ENCODE data around the gene PCMTD2.
"Not testable (repeated sequence)": the region's sequence is repeated elsewhere in the genome, so short reads cannot be mapped to it uniquely, and the experiment has no call there.

The PCMTD2 gene

DNA sequence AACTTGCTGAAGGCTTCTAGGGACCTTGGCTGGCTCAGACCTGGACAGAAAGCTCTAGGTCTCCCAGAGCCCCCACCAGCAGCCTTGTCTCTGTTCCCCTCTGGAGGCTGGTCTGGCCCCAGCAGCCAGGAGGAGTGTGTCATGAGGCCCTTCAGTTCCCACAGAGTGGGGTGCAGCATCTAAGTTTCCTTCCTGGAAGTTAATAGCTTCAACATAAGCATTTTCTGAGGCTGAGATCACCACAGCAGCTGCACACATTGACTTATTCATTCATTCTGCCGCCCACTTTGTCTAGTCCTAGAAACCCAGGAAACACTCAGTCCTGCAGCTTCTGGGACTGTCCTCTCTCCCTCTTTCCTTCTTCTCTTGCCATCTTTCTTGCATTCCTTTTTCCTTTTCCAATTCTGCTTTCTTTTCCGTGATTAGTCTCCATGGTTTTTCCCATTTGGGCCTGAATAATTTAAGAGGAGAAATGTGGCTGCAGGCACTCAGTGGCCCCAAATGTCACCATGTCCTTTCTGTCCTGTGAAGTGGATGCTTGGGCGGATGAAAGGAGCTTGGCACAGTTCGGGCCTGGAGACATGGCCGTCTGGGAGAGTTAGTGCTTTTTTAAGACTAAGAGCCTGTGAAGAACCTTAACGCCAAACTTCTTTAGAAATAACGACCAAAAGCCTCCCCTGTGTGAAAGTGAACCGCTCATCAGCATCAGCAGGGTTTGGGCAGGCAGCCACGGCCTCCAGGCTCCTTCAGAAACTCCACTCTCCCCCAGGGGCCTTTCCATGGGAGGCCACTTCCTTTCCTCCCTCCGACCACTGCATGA lies 31.0 kb upstream of the PCMTD2 start:
- no peak for DNase-seq

GRCh38 chr20:64225171-64225595 lies 30.4 kb upstream of the PCMTD2 start:
- no peak for DNase-seq

DNA sequence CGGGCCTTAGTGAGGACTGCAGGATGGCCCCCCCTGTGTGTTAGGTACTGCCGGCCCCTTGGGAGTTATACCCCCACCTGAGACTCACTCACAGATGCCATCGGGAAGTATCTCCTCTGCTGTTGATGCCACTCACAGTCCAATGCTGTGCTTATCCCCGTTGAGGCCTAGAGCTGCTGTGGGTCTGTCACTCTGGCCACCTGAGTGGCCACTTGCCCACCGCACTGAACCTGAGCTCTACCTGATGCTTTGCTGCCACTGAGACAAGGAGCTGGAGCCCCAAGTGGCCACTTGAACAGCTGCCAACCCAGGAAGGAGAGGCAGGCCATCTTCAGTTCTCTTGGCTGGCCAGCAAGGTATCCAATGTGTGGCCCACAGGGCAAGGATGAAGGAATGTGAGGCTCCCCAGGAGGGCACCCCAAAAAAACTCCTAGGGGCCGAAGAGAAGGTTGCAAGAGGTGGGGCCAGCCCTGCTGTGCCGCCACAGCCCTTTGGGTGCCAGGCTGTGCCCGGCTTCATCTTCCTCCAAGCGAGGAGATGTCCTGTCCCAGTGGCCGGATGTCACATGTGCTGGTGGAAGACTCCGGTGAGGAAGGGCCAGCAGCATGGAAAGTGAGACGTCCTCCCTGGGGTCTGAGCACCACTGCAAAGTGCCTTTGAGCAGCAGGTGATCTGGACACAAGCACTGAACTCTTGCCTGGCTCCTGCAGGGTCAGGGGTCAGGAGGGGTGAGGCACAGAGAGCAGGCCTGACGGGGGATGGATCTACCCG lies 29.5 kb upstream of the PCMTD2 start:
- DNase-seq = no peak

GRCh38 chr20:64226686-64227580 lies 28.6 kb upstream of the PCMTD2 start:
- DNase-seq = no peak

DNA sequence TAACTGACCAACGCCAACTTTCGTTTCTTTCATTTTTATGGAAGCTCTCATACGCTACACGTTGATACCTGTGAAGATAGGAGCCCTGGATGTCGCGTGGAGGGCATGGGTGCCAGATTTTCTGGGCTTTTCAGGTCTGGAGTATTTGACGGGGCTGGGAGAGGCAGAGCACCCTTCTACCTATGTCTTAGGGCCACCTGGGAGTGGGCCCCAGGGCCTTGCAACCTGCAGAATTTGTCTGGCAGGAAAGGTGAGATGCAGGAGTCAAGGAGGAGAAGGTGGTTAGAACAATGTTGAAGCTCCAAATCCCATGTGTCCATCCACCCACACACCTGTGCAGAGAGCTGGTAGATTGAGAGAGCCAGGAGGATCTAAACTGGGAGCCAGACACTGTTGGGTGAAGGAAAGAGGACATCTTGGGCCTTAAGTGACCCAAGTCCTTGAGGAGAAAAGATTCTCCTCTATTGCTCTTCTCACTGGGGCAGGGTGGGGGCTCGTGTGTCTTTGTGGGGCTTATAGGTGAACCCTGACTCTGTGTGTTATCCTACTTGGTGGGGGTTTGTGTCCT lies 27.4 kb upstream of the PCMTD2 start:
- no peak for DNase-seq

DNA sequence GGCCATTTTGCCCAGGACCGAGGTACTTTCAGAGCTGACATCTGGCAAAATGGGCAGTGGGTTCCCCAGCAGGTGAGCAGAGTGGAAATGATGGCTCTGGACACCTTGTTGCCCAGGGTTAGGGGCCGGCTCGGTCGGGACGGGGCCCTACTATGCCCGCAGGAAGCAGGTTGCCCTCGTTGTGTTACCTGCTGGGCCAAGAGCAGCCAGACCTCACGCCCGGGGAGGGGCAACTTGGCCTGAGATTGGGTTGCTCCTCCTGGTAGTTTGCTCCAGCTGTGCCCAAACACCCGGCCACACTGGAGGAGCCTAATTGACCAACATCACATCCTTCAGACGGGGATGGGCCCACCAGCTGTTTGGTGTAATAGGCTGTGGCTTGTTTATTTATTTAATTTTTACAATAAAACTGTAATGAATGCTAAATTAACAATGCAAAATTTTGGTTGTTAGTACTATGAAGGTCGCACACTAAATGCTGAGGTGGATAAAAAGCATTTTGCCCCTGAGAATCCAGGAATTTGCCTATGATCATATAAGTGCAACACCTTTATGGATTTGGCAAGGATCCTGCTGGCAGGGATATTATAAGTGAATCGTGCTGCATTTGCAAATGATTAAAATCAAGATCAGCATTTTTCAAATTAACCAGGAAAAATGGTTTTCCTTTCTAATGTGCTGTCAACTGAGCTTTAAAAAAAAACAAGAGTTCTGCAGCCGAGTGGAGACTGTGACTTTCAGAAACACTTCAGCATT lies 26.6 kb upstream of the PCMTD2 start:
- DNase-seq = no peak

GRCh38 chr20:64229507-64230061 lies 26.0 kb upstream of the PCMTD2 start:
- DNase-seq = no peak

DNA sequence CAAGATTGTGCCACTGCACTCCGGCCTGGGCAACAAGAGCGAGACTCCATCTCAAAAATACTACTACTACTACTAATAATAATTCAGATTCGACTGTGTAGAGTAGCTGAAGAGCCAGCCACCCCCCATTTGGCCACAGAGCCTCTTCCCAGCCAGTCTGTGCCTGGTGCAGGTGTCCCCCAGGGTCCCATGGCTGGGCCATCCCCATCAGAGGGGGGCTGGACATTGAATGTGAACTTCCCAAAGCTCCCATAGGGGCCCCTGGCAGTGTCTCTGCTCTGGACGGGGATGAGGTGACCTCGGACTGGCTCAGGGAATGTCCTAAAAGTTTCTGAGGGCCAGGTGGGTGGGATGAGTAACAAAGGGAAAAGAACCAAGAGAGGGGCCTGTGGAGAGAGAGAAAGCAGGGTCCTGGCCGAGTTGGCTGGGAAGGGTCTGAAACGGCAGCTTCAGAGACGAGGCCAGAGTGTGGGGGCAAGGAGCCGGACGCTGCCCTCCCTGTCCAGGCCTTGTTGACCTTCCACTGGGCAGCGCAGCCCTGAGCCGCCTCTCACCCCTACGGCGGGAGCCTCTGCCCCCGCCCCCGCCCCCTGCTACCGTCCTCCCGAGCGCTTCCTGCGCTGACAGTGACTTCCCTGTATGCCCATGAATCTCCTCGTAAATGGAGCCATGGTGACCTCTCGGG lies 24.9 kb upstream of the PCMTD2 start:
- no peak for DNase-seq

- no peak for DNase-seq
Observed at GRCh38 chr20:64231621-64232550, 23.7 kb upstream of the PCMTD2 start.

- DNase-seq = peak; percentile 27
Observed at GRCh38 chr20:64232794-64233193, 22.8 kb upstream of the PCMTD2 start.

GRCh38 chr20:64233725-64234124 lies 21.8 kb upstream of the PCMTD2 start:
- DNase-seq = no peak

DNA sequence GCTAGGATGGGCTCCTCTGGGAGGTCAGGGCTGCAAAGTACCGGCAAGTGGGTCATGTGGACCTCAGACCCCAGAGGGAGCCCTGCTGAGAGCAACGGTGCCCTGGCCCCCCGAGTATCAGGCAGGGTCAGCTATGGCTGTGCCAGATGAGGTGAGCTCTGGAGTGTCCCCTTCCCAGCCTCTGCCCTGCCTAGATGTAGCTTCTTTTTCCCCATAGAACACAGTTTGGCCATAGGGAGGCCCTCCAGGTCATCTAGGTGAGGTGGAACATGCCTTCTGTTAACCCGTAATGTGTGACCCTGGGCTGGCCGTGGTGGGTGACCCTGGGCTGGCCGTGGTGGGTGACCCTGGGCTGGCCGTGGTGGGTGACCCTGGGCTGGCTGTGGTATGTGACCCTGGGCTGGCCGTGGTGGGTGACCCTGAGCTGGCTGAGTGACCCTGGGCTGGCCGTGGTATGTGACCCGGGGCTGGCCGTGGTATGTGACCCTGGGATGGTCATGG lies 21.2 kb upstream of the PCMTD2 start:
- DNase-seq = no peak

DNA sequence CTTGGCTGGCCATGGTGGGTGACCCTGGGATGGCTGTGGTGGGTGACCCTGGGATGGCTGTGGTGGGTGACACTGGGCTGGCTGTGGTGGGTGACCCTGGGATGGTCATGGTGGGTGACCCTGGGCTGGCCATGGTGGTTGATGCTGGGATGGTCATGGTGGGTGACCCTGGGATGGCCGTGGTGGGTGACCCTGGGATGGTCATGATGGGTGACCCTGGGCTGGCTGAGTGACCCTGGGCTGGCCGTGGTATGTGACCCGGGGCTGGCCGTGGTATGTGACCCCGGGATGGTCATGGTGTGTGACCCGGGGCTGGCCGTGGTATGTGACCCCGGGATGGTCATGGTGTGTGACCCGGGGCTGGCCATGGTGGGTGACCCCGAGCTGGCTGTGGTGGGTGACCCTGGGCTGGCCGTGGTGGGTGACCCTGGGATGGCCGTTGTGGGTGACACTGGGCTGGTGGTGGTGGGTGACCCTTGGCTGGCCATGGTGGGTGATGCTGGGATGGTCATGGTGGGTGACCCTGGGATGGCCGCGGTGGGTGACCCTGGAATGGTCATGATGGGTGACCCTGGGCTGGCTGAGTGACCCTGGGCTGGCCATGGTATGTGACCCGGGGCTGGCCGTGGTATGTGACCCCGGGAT lies 20.5 kb upstream of the PCMTD2 start:
- not testable (repeated sequence) for DNase-seq

- no peak for DNase-seq
Observed at GRCh38 chr20:64236137-64237088, 19.1 kb upstream of the PCMTD2 start.

GRCh38 chr20:64237316-64237715 lies 18.2 kb upstream of the PCMTD2 start:
- no peak for DNase-seq

DNA sequence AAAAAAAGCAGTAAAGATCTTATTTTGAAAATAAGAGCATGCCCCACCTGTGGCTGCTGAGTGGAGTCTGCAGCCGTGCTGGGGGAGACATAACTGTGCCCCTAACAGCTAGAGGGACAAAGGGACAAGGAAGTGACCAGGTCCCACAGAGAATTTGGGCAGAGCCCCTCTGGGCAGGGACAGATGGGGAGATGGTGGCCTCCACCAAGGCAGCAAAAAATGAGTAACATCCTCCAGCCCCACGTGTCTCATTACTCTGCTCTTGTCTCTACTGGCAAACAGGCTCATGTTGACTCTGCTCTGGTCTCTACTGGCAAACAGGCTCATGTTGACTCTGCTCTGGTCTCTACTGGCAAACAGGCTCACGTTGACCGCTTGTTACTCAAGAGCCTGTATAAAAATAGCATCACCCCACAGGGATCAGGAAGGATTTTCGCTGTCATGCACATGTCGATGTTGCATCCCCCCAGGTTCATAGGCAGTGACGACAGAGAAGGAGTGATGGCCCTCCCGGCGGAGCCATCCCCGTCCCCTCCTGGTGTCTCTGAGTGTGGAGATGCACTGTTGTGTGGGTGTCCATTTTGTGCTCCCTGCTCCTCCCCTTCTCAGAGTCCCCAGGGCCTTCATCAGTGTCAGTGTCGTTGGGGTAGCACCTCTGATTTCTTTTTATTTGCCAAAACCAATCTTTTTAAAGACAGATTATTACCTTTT lies 17.3 kb upstream of the PCMTD2 start:
- DNase-seq = no peak

- no peak for DNase-seq
Observed at GRCh38 chr20:64238851-64239387, 16.6 kb upstream of the PCMTD2 start.

Measured in NCI-H1105 (cell line).